H4 (cell line): ENCODE data around the gene CASZ1. TPM values are rescaled to one million over a fixed set of nuclear protein-coding genes. Genes with fewer than 3 reads are reported as not detected.
A peak's percentile ranks its signal among the peaks of the same experiment; 100 is the strongest.

Source experiments
- DNase-seq: peaks from one replicate; pipeline ENCODE4 v3.0.0-alpha.2; 2015; ENCODE audit warnings: low spot score
- total RNA-seq: library from RNA; depleted of rRNA; stranded (reverse); fragments of >200 nt; shearing (Covaris generic); gene quantifications from 2 replicates; pipeline ENCODE4 v1.2.3, GENCODE V29; 2014; rRNA removed

The CASZ1 gene
- 0.17 TPM in 1 of 2 replicates, not detected in the other for total RNA-seq

GRCh38 chr1:10796029-10796944 lies at the start of gene CASZ1:
Gene CASZ1 (minus strand): TSS chr1:10796646. CDS start chr1:10693889, 102,757 bp downstream.
- peak; percentile 75 for DNase-seq

GRCh38 chr1:10843697-10844096 lies 47.3 kb upstream of the CASZ1 start:
- DNase-seq: no peak

GRCh38 chr1:10841118-10841517 lies 44.7 kb upstream of the CASZ1 start:
- DNase-seq: no peak

- DNase-seq: no peak
Observed at GRCh38 chr1:10839188-10839770, 42.8 kb upstream of the CASZ1 start.

GRCh38 chr1:10838541-10838940 lies 42.1 kb upstream of the CASZ1 start:
- no peak for DNase-seq

GRCh38 chr1:10836726-10837125 lies 40.3 kb upstream of the CASZ1 start:
- DNase-seq: no peak

GRCh38 chr1:10835822-10836421 lies 39.5 kb upstream of the CASZ1 start:
- no peak for DNase-seq

- DNase-seq: no peak
Observed at GRCh38 chr1:10835421-10835820, 39.0 kb upstream of the CASZ1 start.

- no peak for DNase-seq
Observed at GRCh38 chr1:10834770-10835412, 38.4 kb upstream of the CASZ1 start.

- DNase-seq: no peak
Observed at GRCh38 chr1:10833630-10834557, 37.4 kb upstream of the CASZ1 start.

GRCh38 chr1:10832703-10833102 lies 36.3 kb upstream of the CASZ1 start:
- no peak for DNase-seq

- DNase-seq: no peak
Observed at GRCh38 chr1:10830961-10831668, 34.7 kb upstream of the CASZ1 start.

- no peak for DNase-seq
Observed at GRCh38 chr1:10829965-10830515, 33.6 kb upstream of the CASZ1 start.

- DNase-seq: no peak
Observed at GRCh38 chr1:10829067-10829818, 32.8 kb upstream of the CASZ1 start.

GRCh38 chr1:10827377-10828333 lies 31.2 kb upstream of the CASZ1 start:
- no peak for DNase-seq

- DNase-seq: no peak
Observed at GRCh38 chr1:10825592-10825991, 29.1 kb upstream of the CASZ1 start.

- DNase-seq: peak; percentile 46
Observed at GRCh38 chr1:10824821-10825540, 28.5 kb upstream of the CASZ1 start.
